NOMO-1 treated with dmso at 0.1 percent for 144 hours (cell line): ENCODE data around the gene PCMTD2.

Experiments
- DNase-seq: peaks from one replicate; lab custom pipeline; 2025; ENCODE audit not compliant: unreplicated experiment; lab: John Stamatoyannopoulos, UW

The PCMTD2 gene

GRCh38 chr20:64238115-64238825 is 17.3 kb upstream of the PCMTD2 start:
- DNase-seq: no peak

GRCh38 chr20:64238851-64239387 is 16.6 kb upstream of the PCMTD2 start:
- DNase-seq: no peak

GRCh38 chr20:64239449-64240242 is 15.9 kb upstream of the PCMTD2 start:
- DNase-seq: no peak

- no peak for DNase-seq
Measured at GRCh38 chr20:64240243-64241015, 15.1 kb upstream of the PCMTD2 start.

- DNase-seq: no peak
Measured at GRCh38 chr20:64241061-64241460, 14.5 kb upstream of the PCMTD2 start.

- no peak for DNase-seq
Measured at GRCh38 chr20:64242003-64242796, 13.3 kb upstream of the PCMTD2 start.

- no peak for DNase-seq
Measured at GRCh38 chr20:64242797-64243475, 12.6 kb upstream of the PCMTD2 start.

GRCh38 chr20:64244281-64244805 is 11.2 kb upstream of the PCMTD2 start:
- DNase-seq: no peak

GRCh38 chr20:64244870-64245603 is 10.5 kb upstream of the PCMTD2 start:
- no peak for DNase-seq

- no peak for DNase-seq
Measured at GRCh38 chr20:64245746-64246595, 9.6 kb upstream of the PCMTD2 start.

- no peak for DNase-seq
Measured at GRCh38 chr20:64246616-64247306, 8.8 kb upstream of the PCMTD2 start.

GRCh38 chr20:64247307-64247618 is 8.3 kb upstream of the PCMTD2 start:
- DNase-seq: no peak

GRCh38 chr20:64247970-64248841 is 7.3 kb upstream of the PCMTD2 start:
- DNase-seq: no peak

- DNase-seq: no peak
Measured at GRCh38 chr20:64250027-64250426, 5.5 kb upstream of the PCMTD2 start.

GRCh38 chr20:64253000-64253383 is 2.6 kb upstream of the PCMTD2 start:
- DNase-seq: no peak

GRCh38 chr20:64253443-64253842 is 2.1 kb upstream of the PCMTD2 start:
- DNase-seq: no peak

GRCh38 chr20:64254156-64254555 is 1.4 kb upstream of the PCMTD2 start:
- no peak for DNase-seq
